MV-4-11 (cell line): Measurements from ENCODE around the gene ANO10.
"Not testable (repeated sequence)": the region's sequence is repeated elsewhere in the genome, so short reads cannot be mapped to it uniquely, and the experiment has no call there.

ENCODE experiments used
- DNase-seq: peaks from one replicate; lab custom pipeline; 2025; lab: John Stamatoyannopoulos, UW

Gene ANO10

DNA sequence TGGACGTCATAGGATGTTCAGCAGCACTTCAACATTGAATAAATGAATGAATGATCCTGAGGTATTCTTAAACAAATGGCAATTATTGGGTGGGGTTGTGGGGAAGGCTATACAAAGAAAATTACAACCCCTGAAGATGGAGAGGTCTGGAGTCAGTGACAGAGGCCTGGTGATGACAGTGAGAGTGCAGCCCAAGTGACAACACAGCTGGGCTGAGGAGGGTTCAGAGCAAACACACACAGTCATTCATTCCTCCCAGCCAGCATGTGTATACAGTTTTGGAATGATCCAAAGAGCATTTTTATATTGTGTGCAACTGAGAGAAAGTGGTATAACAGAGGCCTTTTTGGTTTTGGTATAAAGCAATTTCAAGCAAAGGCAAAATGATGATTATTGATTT lies 148.1 kb downstream of the ANO10 start:
- no peak for DNase-seq

DNA sequence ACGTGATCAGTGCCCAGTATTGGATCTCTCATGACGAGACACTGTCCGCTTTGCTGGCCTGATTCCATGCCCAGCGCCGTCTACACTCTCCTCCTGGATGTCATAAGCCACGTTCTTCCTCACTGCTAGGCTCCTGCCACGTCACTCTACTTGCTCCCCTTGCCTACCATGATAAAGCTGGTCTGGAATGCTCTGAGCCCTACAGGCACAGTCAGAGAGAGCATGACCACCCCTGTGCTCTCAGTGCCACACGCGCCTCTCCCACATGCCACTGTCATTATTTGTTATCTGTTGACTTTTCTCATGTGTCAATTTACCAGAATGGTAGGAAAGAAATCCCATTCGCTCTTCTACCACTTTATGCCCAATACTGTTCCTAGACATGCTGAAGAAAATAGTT lies 148.6 kb downstream of the ANO10 start:
- DNase-seq: no peak

DNA sequence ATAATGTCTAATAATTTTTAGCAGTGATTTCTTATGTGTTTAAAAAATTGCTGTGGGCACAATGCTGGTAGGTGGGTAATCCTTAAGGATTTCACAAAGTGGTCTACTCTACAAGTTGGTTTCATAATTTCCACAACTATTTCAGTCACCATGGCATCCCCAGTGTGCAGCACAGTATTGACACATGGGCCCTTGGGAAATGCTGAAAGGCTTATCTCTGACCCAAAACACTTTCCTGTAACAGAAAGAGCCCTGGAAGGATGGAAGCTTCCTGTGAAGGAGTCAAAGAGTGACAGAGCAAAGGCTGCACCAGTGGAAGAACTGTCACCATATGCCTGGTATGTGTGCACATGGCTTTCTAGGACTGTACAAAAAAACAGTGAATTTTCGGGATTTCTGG lies 153.7 kb downstream of the ANO10 start:
- DNase-seq: peak; percentile 23

GRCh38 chr3:43465109-43465508 lies 156.7 kb downstream of the ANO10 start:
- DNase-seq: no peak

DNA sequence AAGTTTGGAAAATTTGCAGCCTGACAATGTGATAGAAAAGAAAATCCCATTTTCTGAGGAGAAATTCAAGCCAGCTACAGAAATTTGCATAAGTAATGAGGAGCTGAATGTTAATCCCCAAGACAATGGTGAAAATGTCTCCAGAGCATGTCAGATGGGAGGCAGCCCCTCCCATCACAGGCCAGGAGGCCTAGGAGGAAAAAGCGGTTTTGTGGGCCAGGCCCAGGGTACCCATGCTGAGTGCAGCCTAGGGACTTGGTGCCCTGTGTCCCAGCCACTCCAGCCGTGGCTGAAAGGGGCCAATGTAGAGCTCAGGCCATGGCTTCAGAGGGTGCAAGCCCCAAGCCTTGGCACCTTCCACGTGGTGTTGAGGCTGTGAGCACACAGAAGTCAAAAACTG lies 159.2 kb downstream of the ANO10 start:
- DNase-seq: not testable (repeated sequence)

DNA sequence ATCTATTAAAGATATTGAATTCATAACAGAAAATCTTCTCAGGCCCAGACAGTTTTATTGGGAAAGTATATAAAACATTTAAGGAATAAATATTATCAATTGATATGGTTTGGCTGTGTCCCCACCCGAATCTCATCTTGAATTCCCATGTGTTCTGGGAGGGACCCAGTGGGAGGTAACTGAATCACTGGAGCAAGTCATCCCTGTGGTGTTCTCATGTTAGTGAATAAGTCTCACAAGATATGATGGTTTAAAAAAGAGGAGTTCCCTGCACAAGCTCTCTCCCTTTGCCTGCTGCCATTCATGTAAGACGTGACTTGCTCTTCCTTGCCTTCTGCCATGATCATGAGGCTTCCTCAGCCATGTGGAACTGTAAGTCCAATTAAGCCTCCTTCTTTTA lies 160.5 kb downstream of the ANO10 start:
- no peak for DNase-seq

GRCh38 chr3:43457038-43457437 lies 164.8 kb downstream of the ANO10 start:
- not testable (repeated sequence) for DNase-seq

DNA sequence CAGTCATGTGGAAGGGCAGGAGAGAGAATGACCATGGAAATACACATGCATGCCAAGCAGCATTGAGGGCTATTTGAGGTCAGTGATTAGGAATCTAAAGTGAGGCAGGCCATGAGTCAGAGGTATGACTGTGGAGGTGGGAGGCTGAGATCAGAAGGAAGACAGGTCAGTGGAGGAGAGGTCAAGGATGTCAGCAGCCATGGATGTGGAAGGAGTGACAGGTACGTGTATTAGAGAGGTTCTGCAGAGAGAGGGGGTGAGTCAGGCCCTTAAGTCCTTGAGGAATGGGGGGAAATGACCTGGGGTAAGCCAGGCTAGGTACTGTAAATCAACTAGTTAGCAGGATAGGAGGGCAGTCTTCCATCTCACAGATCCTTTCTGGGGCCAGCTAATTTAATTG lies 166.6 kb downstream of the ANO10 start:
- no peak for DNase-seq

DNA sequence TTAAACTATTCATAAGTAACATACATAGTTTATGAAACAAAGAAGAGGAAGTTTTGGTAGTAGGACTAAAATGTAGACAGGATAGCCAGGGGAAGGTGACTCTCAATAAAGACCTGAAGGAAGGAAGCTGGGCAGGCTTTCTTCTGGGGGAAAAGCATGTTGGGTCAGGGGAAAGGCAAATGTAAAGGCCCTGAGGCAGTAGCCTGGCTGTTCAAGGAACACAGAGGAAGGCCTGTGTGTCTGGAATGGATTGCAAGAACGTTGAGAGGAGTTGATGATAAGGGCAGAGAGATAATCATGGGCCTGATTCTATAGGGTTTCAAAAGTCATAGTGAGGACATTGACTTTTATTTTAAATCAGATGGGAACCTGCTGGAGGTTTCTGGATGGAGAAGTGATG lies 167.8 kb downstream of the ANO10 start:
- DNase-seq: no peak

- no peak for DNase-seq
Measured at GRCh38 chr3:43451670-43452254, 170.0 kb downstream of the ANO10 start.

GRCh38 chr3:43448098-43448497 lies 173.7 kb downstream of the ANO10 start:
- DNase-seq: peak; percentile 11

GRCh38 chr3:43445820-43446219 lies 176.0 kb downstream of the ANO10 start:
- DNase-seq: no peak

DNA sequence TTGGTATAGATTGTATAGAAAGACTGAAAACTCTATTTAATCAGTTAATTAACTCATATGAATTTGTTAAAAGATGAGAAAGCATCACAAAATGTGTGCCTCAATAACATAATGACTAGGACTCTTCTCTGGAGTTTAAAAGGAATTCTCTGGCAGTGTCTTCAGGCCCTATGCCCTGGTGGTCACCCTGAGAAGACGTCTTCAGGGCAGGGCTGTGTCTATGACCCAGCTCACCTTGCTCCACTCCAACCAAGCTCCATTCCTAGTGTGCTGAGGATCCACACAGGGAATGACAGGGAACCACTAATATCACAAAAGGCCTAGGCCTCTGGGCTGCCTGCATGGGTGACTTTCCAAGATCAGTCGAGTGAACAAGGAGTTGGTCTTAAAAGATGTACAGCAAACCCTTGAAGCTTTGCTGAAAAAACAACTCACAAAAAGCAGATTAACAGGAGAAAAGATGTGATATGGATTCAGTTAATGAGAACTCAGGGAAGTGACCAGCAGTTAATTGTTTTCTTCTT lies 178.9 kb downstream of the ANO10 start:
- DNase-seq: no peak

DNA sequence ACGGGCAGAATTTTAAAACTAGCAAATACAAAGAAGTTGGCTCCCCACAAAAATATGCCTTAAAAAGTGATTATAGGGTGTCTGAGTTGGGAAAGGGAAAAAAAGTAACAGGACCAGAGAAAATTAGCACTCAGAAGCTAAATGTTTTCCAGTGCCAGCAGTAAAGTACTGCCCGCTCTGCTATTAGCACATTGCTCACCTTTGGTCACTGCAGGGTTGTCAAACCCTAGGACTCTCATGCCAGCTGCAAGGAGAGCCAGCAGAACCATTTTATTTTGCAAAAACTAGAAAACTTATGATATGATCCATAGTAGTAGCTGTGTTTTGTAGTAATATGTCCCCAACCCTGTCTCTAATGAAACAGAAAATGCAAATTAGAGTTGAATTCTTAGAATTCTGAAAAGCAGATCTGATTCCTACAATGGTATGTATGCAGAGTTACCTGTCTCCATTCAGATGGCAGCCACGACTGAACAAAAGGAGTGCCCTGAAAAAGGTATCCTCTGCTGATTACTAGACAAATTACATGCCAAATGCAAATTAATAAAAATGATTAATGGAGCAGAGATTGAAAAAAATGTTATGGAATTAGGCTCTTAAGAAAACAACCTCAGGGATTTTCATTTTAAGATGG lies 185.2 kb downstream of the ANO10 start:
- no peak for DNase-seq

DNA sequence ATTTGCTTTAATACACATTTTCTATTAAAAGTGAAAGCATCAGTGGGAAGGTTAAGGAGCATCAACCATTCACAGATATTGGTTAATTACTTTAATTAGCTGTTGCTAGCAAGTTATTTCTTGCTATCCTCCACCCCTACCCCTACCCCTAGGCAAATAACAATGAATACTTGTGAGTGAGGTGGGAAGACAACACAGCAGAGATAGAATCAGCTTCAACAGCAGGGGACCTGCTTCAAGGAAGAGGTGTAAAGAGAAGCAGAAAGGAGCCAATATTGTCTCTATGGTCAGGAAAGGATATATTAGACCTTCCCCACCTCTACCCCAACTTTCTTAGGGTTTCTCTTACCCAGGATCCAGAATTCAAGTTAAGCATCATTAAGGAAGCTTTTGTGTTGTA lies 186.1 kb downstream of the ANO10 start:
- no peak for DNase-seq

DNA sequence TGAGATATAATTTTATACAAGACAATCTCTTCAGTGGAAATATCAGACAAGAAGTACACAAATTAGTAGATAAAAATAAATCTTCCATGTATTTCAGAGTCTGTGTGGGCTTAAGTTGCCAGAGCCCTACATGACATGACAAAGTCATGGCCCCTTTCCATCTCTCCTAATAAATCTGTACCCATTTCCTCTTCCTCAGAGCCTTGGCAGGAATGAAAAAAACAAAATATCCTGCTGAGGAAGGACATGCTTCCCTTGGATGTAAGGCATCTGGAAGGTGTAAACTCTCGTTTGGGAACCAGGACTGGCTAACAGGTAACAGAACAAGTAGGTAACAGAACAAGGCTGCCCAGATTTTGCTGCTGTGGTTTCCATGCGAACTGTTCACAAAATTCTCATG lies 187.4 kb downstream of the ANO10 start:
- no peak for DNase-seq

DNA sequence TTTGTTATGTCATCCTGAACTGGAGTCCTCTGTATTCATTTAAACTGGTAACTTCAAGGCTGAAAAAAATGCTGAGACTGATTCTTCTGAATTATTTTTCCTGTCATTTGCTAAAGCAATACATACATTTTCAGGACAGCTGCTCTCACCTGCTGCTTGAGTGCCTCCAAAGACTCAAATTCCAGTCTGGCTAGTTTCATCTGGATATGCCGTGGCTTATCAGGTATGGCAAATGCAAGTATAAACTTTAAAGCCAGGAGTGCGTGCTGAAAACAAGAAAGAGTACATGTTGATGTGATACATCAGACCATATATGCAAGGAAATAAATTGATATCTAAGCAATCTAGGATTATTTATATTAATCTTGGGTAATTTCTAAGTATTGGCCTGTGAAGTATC lies 189.3 kb downstream of the ANO10 start:
- no peak for DNase-seq

DNA sequence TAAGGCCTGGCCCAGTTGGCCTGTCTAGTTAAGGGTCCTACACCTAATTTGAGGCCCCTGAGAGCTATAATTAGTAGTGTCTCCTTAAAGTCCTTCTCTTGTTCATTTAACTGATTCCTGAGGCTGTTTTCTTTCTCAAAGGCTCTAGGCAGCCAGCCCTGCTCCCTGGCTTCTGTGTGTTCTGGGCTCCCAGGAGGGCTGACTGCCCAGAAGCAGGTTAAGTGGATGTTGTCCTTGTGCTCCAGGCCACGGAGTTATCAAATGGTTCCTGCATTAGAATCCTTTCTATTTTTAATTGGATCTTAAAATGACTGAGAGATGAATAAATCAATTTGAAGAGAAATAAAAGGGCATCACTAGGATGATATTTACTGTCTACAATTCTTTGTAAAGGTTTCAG lies 195.4 kb downstream of the ANO10 start:
- DNase-seq: no peak

DNA sequence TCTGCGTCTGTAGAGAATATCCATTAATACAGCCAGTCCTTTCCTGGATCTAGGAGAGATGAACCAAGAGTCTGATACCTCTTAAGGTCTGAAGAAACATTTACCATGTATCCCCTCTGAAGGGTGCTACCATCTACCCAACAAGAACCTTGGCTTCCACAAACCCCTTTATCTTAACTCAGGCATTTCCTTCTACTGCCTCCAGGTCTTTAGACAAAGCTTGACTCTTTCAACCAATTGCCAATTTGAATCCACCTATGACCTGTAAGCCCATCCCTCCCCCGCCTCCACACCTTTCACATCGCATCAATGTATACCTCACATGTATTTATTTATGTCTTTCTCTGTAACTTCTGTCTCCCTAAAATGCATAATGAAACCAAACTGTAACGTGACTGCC lies 196.0 kb downstream of the ANO10 start:
- no peak for DNase-seq

- no peak for DNase-seq
Measured at GRCh38 chr3:43423639-43424038, 198.2 kb downstream of the ANO10 start.

- DNase-seq: no peak
Measured at GRCh38 chr3:43423142-43423541, 198.7 kb downstream of the ANO10 start.

DNA sequence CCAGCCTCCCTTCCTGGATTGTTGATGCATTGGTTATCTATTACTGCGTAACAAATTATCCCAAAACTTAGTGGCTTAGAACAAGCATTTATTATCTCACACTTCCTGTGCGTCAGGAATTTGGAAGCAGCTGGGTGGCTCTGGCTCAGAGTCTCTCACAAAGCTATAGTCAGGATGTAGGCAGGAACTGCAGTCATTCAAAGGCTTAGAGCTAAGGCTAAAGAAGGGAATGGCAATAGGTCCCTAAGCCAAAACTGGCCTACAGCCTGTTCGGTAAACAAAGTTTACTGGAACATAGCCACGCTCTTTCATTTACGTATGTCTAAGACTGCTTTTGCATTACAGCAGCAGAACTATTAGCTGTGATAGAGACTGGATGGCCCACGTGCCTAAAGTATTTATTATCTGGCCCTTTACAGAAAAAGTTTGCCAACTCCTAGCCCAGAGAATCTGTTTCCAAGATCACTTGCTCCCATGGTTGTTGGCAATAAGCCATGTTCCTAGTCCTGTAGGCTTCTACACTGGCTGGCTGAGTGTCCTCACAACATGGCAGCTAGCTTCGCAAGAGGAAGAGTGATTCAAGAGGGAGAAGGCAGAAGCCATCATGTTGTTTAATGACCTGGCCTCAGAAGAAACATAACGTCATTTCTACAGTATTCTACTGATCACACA lies 203.1 kb downstream of the ANO10 start:
- DNase-seq: no peak

DNA sequence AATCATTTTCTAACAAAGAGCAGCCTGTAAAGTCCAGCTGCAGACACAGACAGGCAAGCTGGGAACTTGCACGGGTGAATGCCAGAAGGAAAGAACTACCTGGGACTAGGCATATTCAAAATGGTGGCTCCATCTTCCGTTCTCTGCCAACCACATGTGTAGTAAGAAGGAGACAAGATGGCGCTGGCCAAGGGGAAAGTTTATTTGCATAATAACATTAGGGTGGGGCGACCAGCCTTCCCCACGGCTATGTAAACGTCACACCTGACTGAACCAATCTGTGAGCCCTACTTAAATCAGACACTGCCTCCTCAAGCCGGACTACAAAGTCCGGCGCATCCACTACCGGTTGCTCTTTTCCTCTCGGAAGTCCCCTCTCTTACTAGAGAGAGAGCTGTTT lies 204.7 kb downstream of the ANO10 start:
- DNase-seq: no peak

DNA sequence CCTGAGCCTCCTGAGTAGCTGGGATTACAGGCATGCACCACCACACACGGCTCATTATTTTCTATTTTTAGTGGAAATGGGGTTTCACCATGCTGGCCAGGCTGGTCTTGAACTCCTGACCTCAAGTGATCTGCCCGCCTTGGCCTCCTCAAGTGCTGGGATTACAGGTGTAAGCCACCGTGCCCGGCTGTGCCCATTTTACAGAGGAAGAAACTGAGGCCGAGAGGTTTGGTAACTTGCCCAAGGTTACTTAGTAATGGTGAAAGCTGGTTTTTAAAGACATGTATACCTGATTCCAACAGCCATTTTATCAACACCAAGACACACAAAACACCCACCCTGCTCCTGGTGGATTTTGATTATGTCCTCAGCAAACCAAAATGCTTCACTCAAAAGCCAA lies 206.7 kb downstream of the ANO10 start:
- DNase-seq: no peak
